Uterus (tissue), 4 donors: ENCODE measurements around the gene CLEC2A. TPM values are rescaled to one million over a fixed set of nuclear protein-coding genes. Genes with fewer than 3 reads are reported as not detected.

Source experiments
- DNase-seq, 2 donors: peaks; one replicate each; pipeline ENCODE4 v3.0.0-alpha.2; 2019 to 2020
- H3K27ac ChIP-seq, 2 donors: fragments of 200-600 bp; sonication (generic); 1 replicate in 1 of 2; 2 replicates in 1 of 2; pipeline ENCODE4 v1.5.1; 2016 to 2018
- H3K27me3 ChIP-seq, 2 donors: fragments of 200-600 bp; sonication (generic); one replicate each; pipeline ENCODE4 v1.5.1; 2018 to 2019; ENCODE audit warnings: control low read depth in 1 of 2
- H3K36me3 ChIP-seq, 2 donors: fragments of 200-600 bp; sonication (generic); one replicate each; pipeline ENCODE4 v1.5.1; 2019; ENCODE audit warnings: control low read depth in 1 of 2
- H3K4me1 ChIP-seq, 2 donors: fragments of 200-600 bp; sonication (generic); one replicate each; pipeline ENCODE4 v1.5.1; 2018 to 2019; ENCODE audit warnings: control low read depth in 1 of 2
- H3K4me3 ChIP-seq, 2 donors: fragments of 200-600 bp; sonication (generic); 1 replicate in 1 of 2; 2 replicates in 1 of 2; pipeline ENCODE4 v1.5.1; 2018 to 2019; ENCODE audit warnings: mild to moderate bottlenecking in 1 of 2
- H3K9me3 ChIP-seq, 2 donors: fragments of 200-600 bp; sonication (generic); one replicate each; pipeline ENCODE4 v1.5.1; 2019; ENCODE audit warnings: control low read depth in 1 of 2
- POLR2A ChIP-seq, 2 donors: fragments of 450-650 bp; IDR thresholded peaks; one replicate each; pipeline ENCODE4 v1.6.1; 2016; ENCODE audit warnings: antibody characterized with exemption in 2 of 2, mild to moderate bottlenecking in 1 of 2, moderate library complexity in 1 of 2
- intact Hi-C: fragments of 100-400 bp; cut with DNase I; formaldehyde crosslinking; loops from one replicate; pipeline ENCODE4 v1.15.1; 2023; ENCODE audit warnings: low total_unique reads
- total RNA-seq, 4 donors: library from RNA; depleted of rRNA in 3 of 4; stranded (reverse); fragments of >200 nt in 3 of 4; gene quantifications; one replicate each; pipeline versions ENCODE4 v1.1.0 to v1.2.4, GENCODE V29; 2014 to 2023
- TF ChIP-seq, protein P1 (sequence below), 4 experiments: fragments of 200-600 bp in 2 of 4; fragments of 450-650 bp in 2 of 4; sonication (generic) in 2 of 4; IDR thresholded peaks; one replicate each; pipeline ENCODE4 v1.5.1; 2016 to 2019; ENCODE audit warnings: antibody characterized with exemption in 4 of 4, mild to moderate bottlenecking in 2 of 4, moderate library complexity in 1 of 4
- donor health status: DM: yes; HTN: yes; CAD: no.

Gene CLEC2A
- total RNA-seq, 4 donors from 2014 or later, result not detected

- H3K4me3 ChIP-seq, result no peak overlapping the region
- DNase-seq, result no peak
- H3K36me3 ChIP-seq, result no peaks in the 10 kb centered on the region
- TF ChIP-seq, protein P1, sequence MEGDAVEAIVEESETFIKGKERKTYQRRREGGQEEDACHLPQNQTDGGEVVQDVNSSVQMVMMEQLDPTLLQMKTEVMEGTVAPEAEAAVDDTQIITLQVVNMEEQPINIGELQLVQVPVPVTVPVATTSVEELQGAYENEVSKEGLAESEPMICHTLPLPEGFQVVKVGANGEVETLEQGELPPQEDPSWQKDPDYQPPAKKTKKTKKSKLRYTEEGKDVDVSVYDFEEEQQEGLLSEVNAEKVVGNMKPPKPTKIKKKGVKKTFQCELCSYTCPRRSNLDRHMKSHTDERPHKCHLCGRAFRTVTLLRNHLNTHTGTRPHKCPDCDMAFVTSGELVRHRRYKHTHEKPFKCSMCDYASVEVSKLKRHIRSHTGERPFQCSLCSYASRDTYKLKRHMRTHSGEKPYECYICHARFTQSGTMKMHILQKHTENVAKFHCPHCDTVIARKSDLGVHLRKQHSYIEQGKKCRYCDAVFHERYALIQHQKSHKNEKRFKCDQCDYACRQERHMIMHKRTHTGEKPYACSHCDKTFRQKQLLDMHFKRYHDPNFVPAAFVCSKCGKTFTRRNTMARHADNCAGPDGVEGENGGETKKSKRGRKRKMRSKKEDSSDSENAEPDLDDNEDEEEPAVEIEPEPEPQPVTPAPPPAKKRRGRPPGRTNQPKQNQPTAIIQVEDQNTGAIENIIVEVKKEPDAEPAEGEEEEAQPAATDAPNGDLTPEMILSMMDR (IDR thresholded peaks at IDR 0.05), result no peak
- no peak for TF ChIP-seq POLR2A (IDR thresholded peaks at IDR 0.05)
- H3K9me3 ChIP-seq, result no peaks in the 10 kb centered on the region
- no peaks in the 10 kb centered on the region for H3K27me3 ChIP-seq
- peaks cover 0 to 4% of the 10 kb centered on the region in 2 donors for H3K4me1 ChIP-seq
- intact Hi-C loops, result no loop called here
- peak overlapping the region in 1 of 2 donors; percentile 84 for H3K27ac ChIP-seq
These were observed 59.4 kb downstream of the CLEC2A start for GRCh38 chr12:9872742-9873141.

DNA sequence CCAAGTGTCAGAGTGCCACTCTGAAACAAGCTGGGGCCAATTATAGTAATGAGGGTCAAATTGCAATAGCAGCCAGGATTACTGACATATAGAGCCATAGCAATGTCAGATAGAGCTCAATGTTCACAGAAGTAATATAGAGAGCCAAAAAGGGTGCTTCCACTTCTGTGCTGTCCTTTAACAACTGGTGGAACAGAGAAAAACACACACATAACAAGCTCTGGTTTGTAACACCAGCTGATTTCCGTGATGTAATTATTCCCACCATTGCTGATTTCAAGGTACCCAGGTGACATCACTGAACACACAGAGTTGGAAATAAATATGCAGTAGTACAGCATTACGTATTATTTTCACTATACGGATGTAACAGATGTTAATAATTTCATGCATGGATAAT lies 60.0 kb downstream of the CLEC2A start:
- DNase-seq, result no peak
- Histone ChIP-seq H3K36me3 (no peaks in the 10 kb centered on the region), H3K4me1 (peaks cover 0 to 4% of the 10 kb centered on the region in 2 donors), H3K27me3 (no peaks in the 10 kb centered on the region), H3K4me3 (no peak overlapping the region), H3K9me3 (no peaks in the 10 kb centered on the region), H3K27ac (peak overlapping the region; percentile 84 to 99)
- intact Hi-C loops, result no loop called here
- TF ChIP-seq POLR2A (IDR thresholded peaks at IDR 0.05), result no peak
- TF ChIP-seq, protein P1 (IDR thresholded peaks at IDR 0.05), result no peak

- no peaks in the 10 kb centered on the region for H3K9me3 ChIP-seq
- no peaks in the 10 kb centered on the region for H3K27me3 ChIP-seq
- H3K36me3 ChIP-seq, result no peaks in the 10 kb centered on the region
- peaks cover 0 to 4% of the 10 kb centered on the region in 2 donors for H3K4me1 ChIP-seq
- no peak for TF ChIP-seq POLR2A (IDR thresholded peaks at IDR 0.05)
- TF ChIP-seq, protein P1 (IDR thresholded peaks at IDR 0.05), result no peak
- peak overlapping the region; percentile 84 to 99 for H3K27ac ChIP-seq
- intact Hi-C loops, result no loop called here
- H3K4me3 ChIP-seq, result peak overlapping the region; percentile 37 to 42
- DNase-seq, result no peak
These were observed 61.8 kb downstream of the CLEC2A start for GRCh38 chr12:9870286-9870866.

- DNase-seq, result peak in 1 of 2 donors; percentile 36
- intact Hi-C loops, result no loop called here
- TF ChIP-seq, protein P1 (IDR thresholded peaks at IDR 0.05), result no peak
- peak; percentile 24 to 62 for TF ChIP-seq POLR2A (IDR thresholded peaks at IDR 0.05)
These were observed 62.6 kb downstream of the CLEC2A start, which contains the start of gene CLEC2B for GRCh38 chr12:9869307-9870161. Gene CLEC2B (minus strand): TSS chr12:9869354.

DNA sequence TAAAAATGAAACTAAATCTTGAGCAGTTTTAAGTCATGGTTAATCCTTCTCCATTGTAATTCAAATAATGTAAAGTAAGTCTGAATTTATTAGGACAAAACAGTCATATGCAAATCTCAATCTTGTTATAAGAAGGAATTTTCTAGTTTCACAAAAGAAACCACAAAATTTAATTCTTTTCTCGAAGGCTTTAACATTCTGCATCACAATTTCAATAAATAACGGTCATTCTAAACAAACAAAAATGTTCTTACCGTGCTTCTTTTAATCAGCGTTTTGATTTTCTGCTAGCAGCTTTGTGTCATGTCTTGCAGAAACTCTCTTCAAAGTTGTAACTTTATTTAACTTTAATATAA lies 63.2 kb downstream of the CLEC2A start:
- no peak for TF ChIP-seq POLR2A (IDR thresholded peaks at IDR 0.05)
- TF ChIP-seq, protein P1 (IDR thresholded peaks at IDR 0.05), result no peak
- intact Hi-C loops, result no loop called here
- H3K36me3 ChIP-seq, result no peaks in the 10 kb centered on the region
- H3K27ac ChIP-seq, result peak overlapping the region; percentile 84 to 99
- no peak for DNase-seq
- peaks cover 0 to 4% of the 10 kb centered on the region in 2 donors for H3K9me3 ChIP-seq
- H3K27me3 ChIP-seq, result no peaks in the 10 kb centered on the region
- H3K4me3 ChIP-seq, result peak overlapping the region; percentile 37 to 42
- peaks cover 0 to 4% of the 10 kb centered on the region in 2 donors for H3K4me1 ChIP-seq

More at GRCh38 chr12:9869307-9870161, 62.6 kb downstream of the CLEC2A start, which contains the start of gene CLEC2B:
- no peaks in the 10 kb centered on the region for H3K27me3 ChIP-seq
- peak within 1 kb of the TSS; percentile 84 to 99 for H3K27ac ChIP-seq
- H3K4me3 ChIP-seq, result peak within 1 kb of the TSS; percentile 37 to 42
- H3K9me3 ChIP-seq, result no peaks in the 10 kb centered on the region
- no peaks in the 10 kb centered on the region for H3K36me3 ChIP-seq
- peaks cover 0 to 4% of the 10 kb centered on the region in 2 donors for H3K4me1 ChIP-seq
